HEK293T (cell line): ENCODE data around the gene ZMYND12.

Experiments
- ELF4 ChIP-seq: fragments of 450-650 bp; IDR thresholded peaks from 2 replicates; pipeline ENCODE4 v1.6.1; 2017; ENCODE audit warnings: antibody characterized with exemption
- FOXA1 ChIP-seq: fragments of 450-650 bp; IDR thresholded peaks from 2 replicates; pipeline ENCODE4 v1.6.1; 2016; ENCODE audit warnings: mild to moderate bottlenecking
- FOXM1 ChIP-seq: fragments of 450-650 bp; IDR thresholded peaks from 2 replicates; pipeline ENCODE4 v1.6.1; 2017; ENCODE audit warnings: mild to moderate bottlenecking, borderline replicate concordance
- LEF1 ChIP-seq: fragments of 450-650 bp; IDR thresholded peaks from 2 replicates; pipeline ENCODE4 v1.6.1; 2017; ENCODE audit warnings: mild to moderate bottlenecking, borderline replicate concordance
- PKNOX1 ChIP-seq: fragments of 450-650 bp; IDR thresholded peaks from 2 replicates; pipeline ENCODE4 v1.6.1; 2016
- SUZ12 ChIP-seq: fragments of 450-650 bp; IDR thresholded peaks from 2 replicates; pipeline ENCODE4 v1.6.1; 2016; ENCODE audit warnings: mild to moderate bottlenecking
- ZNF384 ChIP-seq: fragments of 450-650 bp; IDR thresholded peaks from 2 replicates; pipeline ENCODE4 v1.6.1; 2016

- no peak for TF ChIP-seq PKNOX1
- no peak for TF ChIP-seq SUZ12
- TF ChIP-seq ZNF384 = no peak
- no peak for TF ChIP-seq ELF4
- TF ChIP-seq FOXA1 = no peak
- no peak for TF ChIP-seq FOXM1
- no peak for TF ChIP-seq LEF1
Measured at GRCh38 chr1:42453386-42453785, 2.4 kb downstream of the ZMYND12 start.
